ENCODE measurements around the gene ZDHHC1. TPM values are rescaled to one million over a fixed set of nuclear protein-coding genes. Genes with fewer than 3 reads are reported as not detected.

The ZDHHC1 gene
- total RNA-seq, 1 donor from 2014 or later, result 0.88 TPM

DNA sequence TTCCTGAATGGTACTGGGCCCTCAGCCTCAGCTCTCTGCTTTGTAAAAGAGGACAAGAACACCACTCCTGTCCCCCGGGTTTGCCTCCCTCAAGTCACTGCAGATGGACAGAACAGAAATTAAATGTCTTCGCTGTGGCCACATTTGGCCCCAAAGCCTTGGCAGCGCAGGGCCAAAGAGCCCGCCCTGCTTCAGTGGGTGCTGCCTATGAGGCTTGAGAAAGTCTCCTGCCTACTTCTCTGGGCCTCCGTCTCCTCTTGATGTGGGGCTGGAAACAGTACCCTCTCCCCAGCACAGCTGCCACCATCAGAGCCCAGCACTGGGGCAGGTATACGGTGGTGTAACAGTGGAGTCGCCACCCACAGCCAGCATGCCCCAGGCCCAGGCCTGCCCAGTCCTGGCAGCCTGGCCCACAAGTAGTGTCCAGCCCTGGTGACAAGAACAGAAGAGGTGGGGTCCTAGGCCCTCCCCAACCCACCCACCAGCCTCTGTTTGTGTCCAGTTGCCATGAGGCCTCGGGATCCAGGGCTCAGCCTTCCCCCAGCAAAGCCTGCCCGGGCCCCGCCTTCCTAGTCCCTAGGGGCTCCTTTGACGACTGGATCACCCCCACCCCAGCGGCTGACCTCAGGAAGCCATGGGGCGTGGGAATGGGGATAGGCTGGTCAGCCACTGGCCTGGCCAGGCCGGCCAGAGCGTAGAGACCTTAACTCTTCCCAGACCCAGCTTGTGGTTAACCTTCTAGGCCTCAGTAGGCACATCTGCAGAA is 19.1 kb downstream of the ZDHHC1 start:
- Mint-ChIP-seq H3K36me3 (ENCODE audit: low read depth) (no peaks in the 10 kb centered on the region), H3K4me1 (ENCODE audit: low read depth) (peaks cover 6% of the 10 kb centered on the region), H3K27ac (no peak overlapping the region), H3K9me3 (no peaks in the 10 kb centered on the region), H3K27me3 (ENCODE audit: insufficient read depth) (peaks cover 38% of the 10 kb centered on the region), H3K4me3 (no peak overlapping the region)
- no peak for DNase-seq (ENCODE audit: low spot score)
- intact Hi-C loops (cut with micrococcal nuclease), result no loop called here

DNA sequence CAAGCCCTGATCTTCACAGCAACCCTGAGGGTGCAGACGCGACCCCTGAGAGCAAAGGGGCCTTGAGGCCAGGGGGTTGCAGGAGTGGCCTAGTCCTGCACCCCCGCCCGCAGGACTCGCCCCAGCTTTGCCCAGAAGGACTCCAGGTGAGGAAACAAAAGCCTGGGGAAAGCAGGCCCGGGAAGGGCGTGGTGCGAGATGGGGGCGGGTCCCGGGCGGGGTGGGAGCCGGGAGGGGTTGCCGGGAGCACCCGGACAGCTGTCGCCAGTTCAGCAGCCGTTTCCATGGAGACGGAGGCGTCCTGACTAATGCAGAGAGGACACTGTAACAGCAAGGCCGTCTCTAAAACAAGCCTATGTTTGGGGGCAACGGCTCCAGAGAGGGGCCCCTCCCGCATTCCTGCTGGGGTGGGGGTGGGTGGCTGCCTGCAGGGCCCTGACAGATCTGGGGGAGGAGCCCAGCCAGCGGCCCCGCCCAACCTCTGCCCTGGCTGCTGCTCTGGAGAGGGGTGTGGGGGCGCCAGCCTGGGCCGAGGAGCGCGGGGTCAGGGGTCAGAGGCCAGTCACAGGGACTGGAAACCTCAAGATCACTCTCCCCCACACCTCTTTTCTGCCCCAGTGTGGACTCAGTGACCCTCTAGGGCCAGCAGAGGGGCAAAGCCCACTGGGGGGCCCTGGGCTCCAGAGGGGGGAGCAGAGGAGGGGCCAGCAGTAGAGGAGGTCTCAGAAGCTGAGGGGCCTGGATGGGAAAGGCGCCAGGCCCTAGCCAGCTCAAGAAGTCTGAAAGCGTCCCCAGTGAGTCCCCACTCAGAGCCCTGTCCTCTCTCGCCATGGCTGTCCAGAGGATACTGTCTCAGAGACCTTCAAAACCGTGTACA is 19.9 kb downstream of the ZDHHC1 start:
- H3K4me1 Mint-ChIP-seq (ENCODE audit: low read depth), result peaks cover 6% of the 10 kb centered on the region
- no peaks in the 10 kb centered on the region for H3K9me3 Mint-ChIP-seq
- H3K27me3 Mint-ChIP-seq (ENCODE audit: insufficient read depth), result peaks cover 36% of the 10 kb centered on the region
- no peak for DNase-seq (ENCODE audit: low spot score)
- intact Hi-C loops (cut with micrococcal nuclease), result no loop called here
- no peaks in the 10 kb centered on the region for H3K36me3 Mint-ChIP-seq (ENCODE audit: low read depth)
- H3K4me3 Mint-ChIP-seq, result no peak overlapping the region
- no peak overlapping the region for H3K27ac Mint-ChIP-seq

DNA sequence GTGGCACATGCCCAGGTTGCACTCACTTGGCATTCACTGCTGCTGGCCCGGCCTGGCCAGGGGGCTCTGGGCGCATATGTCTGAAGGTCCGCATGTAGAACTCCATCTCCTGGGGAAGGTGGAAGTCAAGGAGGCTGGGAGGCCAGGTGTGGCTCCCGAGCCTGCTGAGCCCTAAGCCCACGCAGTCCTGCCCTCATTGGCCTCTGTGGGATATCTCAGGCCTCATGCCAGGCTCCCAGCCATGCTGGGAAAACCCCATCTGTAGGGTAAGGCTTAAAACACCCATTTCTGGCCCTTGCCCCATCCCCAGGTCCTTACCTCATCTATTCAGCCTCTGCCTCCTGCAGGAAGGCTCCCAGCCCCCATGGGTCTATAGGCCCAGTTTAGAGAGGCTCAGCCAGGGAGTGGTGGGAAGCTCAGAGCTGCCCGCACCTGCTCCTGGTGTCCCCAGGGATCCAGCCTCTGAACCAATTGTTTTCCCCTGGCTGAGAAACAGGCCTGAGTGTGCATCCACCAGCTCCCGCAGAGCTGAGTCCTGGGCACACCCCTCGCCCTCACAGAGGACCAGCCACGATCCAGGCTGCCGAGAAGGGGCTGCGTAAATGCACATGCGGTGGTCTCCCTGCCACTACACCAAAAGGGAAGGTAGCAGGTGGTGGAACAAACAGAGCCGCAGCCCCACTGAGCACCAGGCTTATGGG is 20.7 kb downstream of the ZDHHC1 start:
- Mint-ChIP-seq H3K36me3 (ENCODE audit: low read depth) (no peaks in the 10 kb centered on the region), H3K27ac (no peak overlapping the region), H3K4me3 (no peak overlapping the region), H3K9me3 (no peaks in the 10 kb centered on the region), H3K4me1 (ENCODE audit: low read depth) (peaks cover 6% of the 10 kb centered on the region), H3K27me3 (ENCODE audit: insufficient read depth) (peaks cover 33% of the 10 kb centered on the region)
- intact Hi-C loops (cut with micrococcal nuclease), result no loop called here
- no peak for DNase-seq (ENCODE audit: low spot score)

DNA sequence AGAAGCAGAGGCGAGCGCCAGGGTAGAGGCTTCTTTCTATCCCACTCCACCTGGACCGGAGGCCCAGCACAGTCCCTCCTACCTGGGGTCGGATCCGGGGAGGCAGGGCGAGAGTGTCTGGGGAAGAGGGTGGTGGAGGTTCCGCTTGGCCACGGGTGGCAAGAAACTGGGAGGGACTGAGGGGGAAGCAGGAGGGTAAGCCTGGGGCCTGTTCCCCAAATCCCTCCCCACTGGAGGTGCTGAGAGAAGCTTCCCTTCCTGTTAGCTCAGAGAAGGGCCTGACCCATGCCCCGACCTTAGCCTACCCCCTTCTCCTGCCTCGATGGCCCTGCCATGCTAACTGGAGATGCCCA is 21.2 kb downstream of the ZDHHC1 start:
- H3K27me3 Mint-ChIP-seq (ENCODE audit: insufficient read depth), result peaks cover 33% of the 10 kb centered on the region
- H3K4me3 Mint-ChIP-seq, result no peak overlapping the region
- H3K9me3 Mint-ChIP-seq, result no peaks in the 10 kb centered on the region
- intact Hi-C loops (cut with micrococcal nuclease), result no loop called here
- no peak overlapping the region for H3K27ac Mint-ChIP-seq
- H3K4me1 Mint-ChIP-seq (ENCODE audit: low read depth), result peaks cover 6% of the 10 kb centered on the region
- no peaks in the 10 kb centered on the region for H3K36me3 Mint-ChIP-seq (ENCODE audit: low read depth)
- no peak for DNase-seq (ENCODE audit: low spot score)

DNA sequence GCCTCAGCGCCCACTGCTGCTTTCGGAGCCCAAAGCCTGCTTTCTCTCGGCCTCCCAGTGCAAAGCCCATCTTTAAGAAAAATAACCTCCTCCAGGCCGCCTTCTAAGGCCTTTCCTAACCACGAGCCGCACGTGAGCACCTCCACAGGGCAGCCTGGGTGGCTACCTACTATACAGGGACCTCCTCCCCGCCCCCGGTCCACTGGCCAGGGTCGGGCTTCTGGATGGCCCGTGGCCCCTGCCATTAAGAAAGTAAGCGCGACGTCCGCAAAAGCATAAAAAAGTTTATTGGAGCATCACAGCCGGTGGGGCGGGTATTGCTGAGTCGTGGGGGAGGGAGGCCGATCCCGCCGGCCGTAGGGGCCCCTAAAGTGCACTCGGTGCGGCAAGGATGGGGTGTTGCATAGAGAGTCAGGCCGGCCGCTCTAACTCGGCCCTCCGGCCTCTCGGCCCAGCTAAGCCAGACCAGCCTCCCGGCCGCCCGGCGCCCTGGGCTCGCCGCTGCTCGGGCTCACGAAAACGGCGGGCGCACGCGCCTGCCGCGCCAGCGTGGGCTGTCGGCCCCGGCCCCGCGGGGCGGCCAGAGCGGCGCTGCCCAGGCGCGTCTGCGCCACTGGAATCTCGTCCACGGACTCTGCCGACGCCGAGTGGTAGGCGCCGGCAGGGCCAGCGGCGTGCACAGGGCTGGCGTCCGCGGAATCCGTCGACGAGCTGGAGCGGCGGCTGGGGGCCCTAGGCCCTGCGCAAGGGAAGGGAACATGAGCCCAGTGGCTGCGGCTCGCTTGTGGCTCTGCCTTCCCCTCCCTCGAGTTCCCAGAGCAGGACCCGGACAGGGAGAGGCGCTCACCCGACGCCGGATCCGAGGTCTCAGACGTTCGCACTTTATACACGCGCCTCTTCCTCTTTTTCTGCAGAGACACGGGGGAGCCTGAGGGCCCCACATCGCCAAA is 21.8 kb downstream of the ZDHHC1 start:
- Mint-ChIP-seq H3K36me3 (ENCODE audit: low read depth) (no peaks in the 10 kb centered on the region), H3K9me3 (no peaks in the 10 kb centered on the region), H3K4me3 (no peak overlapping the region), H3K4me1 (ENCODE audit: low read depth) (peaks cover 6% of the 10 kb centered on the region), H3K27me3 (ENCODE audit: insufficient read depth) (peaks cover 33% of the 10 kb centered on the region), H3K27ac (peak overlapping the region; percentile 48)
- intact Hi-C loops (cut with micrococcal nuclease), result loop anchor here (5.0 kb wide), 1 partner anchor 42 kb away; no protein-coding TSS in a partner anchor
- no peak for DNase-seq (ENCODE audit: low spot score)

DNA sequence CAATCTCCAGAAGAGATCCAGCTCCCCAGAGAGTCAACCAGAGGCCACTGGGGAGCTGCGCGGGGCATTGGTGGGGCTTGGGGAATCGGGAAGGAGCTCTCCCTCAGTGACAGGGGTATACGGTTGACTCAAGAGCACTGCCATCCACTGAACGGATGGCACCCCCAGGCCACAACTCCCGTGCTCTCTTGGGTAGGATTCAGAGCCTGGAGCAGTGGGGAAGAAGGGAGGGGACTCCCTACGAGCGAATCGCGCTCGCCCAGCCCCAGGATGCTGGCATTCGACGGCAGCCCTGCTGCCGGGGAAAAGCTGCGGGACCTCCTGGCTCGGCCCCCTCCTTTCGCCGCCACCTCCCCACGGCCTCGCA is 22.5 kb downstream of the ZDHHC1 start:
- intact Hi-C loops (cut with micrococcal nuclease), result loop anchor here (5.0 kb wide), 1 partner anchor 41 kb away; no protein-coding TSS in a partner anchor
- DNase-seq (ENCODE audit: low spot score), result no peak
- H3K36me3 Mint-ChIP-seq (ENCODE audit: low read depth), result no peaks in the 10 kb centered on the region
- no peak overlapping the region for H3K4me3 Mint-ChIP-seq
- peaks cover 33% of the 10 kb centered on the region for H3K27me3 Mint-ChIP-seq (ENCODE audit: insufficient read depth)
- H3K4me1 Mint-ChIP-seq (ENCODE audit: low read depth), result peaks cover 6% of the 10 kb centered on the region
- H3K27ac Mint-ChIP-seq, result peak overlapping the region; percentile 48
- no peaks in the 10 kb centered on the region for H3K9me3 Mint-ChIP-seq

DNA sequence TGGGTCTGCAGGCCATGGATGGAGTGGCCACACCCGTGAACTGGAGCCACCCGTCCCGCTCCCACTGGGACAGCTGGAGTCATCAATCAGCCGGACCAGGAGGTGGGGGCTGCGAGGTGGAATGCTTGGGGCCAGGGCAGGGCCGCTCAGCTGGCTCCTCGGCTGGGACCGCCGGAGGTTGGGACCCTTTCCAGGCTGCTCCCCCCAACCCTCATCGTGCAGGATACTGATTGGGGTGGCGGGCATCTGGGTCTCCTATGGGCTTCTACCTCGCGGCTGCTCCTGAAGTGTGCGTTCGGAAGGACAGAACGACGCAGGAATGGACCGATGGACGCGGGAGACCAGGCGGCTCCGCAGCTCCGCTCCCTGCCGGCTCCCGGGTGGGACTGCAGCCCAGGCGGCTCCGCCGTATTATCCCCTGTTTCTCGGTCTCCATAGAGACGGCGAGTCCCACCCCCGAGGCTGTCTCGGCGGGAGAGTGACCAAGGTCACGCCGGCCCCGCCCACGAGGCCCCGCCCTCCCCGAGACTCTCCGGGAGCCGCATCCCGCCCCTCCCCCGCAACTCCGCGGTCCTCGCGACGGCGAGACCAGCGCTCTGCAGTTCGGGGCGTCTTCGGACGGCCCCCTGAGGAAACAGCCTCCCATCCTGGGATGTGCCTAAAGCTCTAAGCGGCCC is 23.0 kb downstream of the ZDHHC1 start, which contains the start of gene TPPP3:
TPPP3 (minus strand) TSS at position 388 of the 677 bp plus-strand sequence. CDS start 2,387 bp downstream, outside the sequence.
- Mint-ChIP-seq H3K9me3 (no peaks in the 10 kb centered on the region), H3K36me3 (ENCODE audit: low read depth) (no peaks in the 10 kb centered on the region), H3K4me1 (ENCODE audit: low read depth) (peaks cover 6% of the 10 kb centered on the region), H3K27ac (peak within 1 kb of the TSS; percentile 48), H3K4me3 (no peak within 1 kb of the TSS), H3K27me3 (ENCODE audit: insufficient read depth) (peaks cover 33% of the 10 kb centered on the region)
- intact Hi-C loops (cut with micrococcal nuclease), result loop anchor here (5.0 kb wide), 1 partner anchor 41 kb away; no protein-coding TSS in a partner anchor
- DNase-seq (ENCODE audit: low spot score), result peak; percentile 24

DNA sequence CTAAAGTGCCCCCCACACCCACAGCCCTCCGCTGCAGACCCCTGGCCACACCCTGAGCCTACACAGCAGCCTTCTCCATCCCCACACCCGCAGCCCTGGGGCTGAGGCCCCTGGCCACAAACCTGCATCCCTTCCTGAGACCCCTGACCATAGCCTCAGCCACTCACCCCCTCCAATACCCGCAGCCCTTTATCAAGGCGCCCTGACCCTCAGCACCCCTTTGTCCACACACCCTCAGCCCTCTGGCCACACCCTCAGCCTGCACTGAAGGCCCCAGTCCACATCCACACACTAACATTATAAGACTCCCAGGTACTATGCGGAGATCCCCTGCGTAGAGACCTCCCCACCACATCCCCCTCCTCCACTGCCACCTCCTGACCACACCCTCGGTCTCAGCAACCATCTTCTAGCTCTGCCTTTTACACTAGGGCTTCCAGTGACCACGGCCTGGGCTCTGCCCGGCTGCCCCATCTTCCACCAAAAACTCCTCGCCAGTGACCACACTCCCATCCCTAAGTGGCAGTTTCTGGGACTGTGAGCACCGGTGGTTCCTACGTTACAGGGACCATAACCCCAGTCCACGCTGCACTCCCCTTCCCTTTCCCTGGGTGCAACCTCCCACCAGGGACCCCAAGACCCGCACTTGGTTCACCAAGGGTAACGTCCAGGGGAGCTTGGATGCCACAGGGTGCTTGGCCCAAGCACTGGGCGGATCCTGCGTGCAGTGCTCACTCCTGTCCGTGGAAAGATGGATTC is 23.8 kb downstream of the ZDHHC1 start:
- Mint-ChIP-seq H3K4me1 (ENCODE audit: low read depth) (peaks cover 6% of the 10 kb centered on the region), H3K27me3 (ENCODE audit: insufficient read depth) (peaks cover 33% of the 10 kb centered on the region), H3K27ac (no peak overlapping the region), H3K9me3 (no peaks in the 10 kb centered on the region), H3K36me3 (ENCODE audit: low read depth) (no peaks in the 10 kb centered on the region), H3K4me3 (no peak overlapping the region)
- intact Hi-C loops (cut with micrococcal nuclease), result loop anchor here (5.0 kb wide), 1 partner anchor 40 kb away; no protein-coding TSS in a partner anchor
- DNase-seq (ENCODE audit: low spot score), result no peak

DNA sequence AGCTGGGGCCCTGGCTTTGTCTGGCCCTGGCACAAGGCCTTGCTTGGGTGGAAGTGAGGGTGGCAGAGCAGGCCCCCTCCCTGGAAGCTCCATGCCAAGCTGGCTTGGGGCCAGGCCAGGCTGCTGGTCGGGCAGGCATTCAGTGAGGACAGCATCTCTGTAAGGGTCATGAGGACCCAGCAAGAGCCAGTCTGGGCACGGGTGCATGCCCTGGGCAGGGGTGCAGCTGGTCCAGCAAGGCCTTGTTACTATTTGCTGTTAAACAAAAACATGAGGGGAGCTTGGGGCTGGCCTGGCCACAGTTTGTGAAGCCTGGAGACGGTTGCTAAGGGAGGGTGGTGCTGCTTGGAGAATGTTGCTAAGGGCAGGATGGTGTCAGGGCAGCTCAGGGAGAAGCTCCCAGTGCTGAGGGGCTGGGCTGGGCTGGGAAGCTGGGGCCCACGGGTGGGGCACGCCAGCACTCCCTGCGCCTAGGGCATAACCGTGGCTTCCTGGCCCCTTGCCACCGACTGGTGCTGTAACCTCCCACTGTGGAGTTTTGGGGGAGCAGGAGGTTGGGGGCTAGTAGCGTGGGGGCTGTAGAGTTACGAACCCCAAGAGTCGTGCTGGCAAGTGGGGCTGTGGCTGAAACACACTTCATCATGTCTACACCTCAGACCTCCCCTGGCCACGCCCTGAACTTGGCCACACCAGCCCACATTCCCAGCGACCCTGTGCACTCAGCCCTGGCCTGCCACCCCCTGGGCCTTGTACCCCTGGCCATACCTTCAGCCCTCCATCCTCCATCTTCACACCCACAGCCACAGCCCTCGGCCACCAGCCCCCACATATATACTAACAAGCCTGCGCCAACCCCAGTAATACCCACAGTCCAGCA is 24.6 kb downstream of the ZDHHC1 start:
- Mint-ChIP-seq H3K36me3 (ENCODE audit: low read depth) (no peaks in the 10 kb centered on the region), H3K4me1 (ENCODE audit: low read depth) (peaks cover 6% of the 10 kb centered on the region), H3K9me3 (no peaks in the 10 kb centered on the region), H3K27me3 (ENCODE audit: insufficient read depth) (peaks cover 33% of the 10 kb centered on the region), H3K4me3 (no peak overlapping the region), H3K27ac (peak overlapping the region; percentile 40)
- no peak for DNase-seq (ENCODE audit: low spot score)
- intact Hi-C loops (cut with micrococcal nuclease), result loop anchor here (5.0 kb wide), 1 partner anchor 39 kb away; no protein-coding TSS in a partner anchor

DNA sequence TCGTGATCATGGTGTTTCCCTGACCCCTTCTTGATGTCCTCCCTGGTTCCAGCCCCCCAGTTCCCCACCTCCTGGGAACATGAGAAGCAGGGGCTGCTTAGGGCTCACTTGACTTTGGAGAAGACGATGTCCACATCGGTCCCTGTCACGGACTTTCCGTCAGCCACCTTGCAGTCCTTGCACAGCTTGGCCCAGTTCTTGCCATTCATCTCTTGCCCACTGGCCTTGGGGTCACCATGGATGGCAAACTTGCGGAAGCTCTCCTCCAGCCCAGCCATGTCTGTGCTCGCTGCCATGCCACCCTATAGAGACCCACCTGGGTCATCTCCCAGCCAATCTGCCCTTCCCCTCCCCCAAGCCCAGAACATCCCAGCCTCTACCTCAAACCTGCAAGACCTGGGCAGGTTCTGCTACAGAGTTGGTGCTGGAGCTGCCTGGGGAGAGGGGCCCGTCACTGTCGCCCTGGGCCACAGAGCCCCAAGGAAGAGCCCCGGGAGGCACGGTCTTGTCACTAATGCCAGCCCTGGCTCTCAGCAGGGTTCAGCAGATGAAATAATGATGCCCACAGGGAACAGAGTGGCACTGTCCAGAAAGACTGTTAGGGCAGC is 25.4 kb downstream of the ZDHHC1 start:
- intact Hi-C loops (cut with micrococcal nuclease), result loop anchor here (5.0 kb wide), 1 partner anchor 39 kb away; no protein-coding TSS in a partner anchor
- no peak overlapping the region for H3K27ac Mint-ChIP-seq
- H3K36me3 Mint-ChIP-seq (ENCODE audit: low read depth), result no peaks in the 10 kb centered on the region
- DNase-seq (ENCODE audit: low spot score), result no peak
- peaks cover 6% of the 10 kb centered on the region for H3K4me1 Mint-ChIP-seq (ENCODE audit: low read depth)
- H3K9me3 Mint-ChIP-seq, result no peaks in the 10 kb centered on the region
- H3K27me3 Mint-ChIP-seq (ENCODE audit: insufficient read depth), result peaks cover 37% of the 10 kb centered on the region
- H3K4me3 Mint-ChIP-seq, result no peak overlapping the region
